Measurements from ENCODE around the gene FURIN. TPM values are rescaled to one million over a fixed set of nuclear protein-coding genes. Genes with fewer than 3 reads are reported as not detected.
"Not testable (repeated sequence)": the region's sequence is repeated elsewhere in the genome, so short reads cannot be mapped to it uniquely, and the experiment has no call there.

The FURIN gene
- polyA plus RNA-seq, 2 donors: 21.0 to 22.3 TPM

DNA sequence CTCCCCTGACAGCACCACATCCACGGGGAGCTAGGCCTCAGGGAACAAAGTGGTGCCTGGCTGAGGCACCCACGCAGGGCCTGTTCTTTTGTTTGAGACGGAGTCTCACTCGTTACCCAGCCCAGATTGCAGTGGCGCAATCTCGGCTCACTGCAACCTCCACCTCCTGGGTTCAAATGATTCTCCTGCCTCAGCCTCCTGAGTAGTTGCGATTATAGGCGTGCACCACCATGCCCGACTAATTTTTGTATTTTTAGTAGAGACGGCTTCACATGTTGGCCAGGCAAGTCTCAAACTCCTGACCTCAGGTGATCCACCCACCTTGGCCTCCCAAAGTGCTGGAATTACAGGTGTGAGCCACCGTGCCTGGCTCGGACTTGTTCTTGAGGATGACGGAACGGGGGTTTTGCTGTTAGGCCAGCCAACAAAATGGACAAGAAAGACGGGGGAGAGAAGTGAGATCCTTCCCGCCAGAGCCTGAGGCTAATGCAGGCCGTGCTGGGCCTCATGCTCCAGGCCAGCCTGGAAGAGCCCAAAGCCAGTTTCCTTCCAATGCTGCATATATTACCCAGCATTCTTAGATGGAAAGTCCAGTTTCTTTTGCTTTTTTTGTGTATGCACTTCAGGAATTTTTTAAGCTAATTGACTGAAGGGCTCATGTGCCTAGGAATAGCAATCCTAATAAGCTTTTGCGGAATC is 28.1 kb upstream of the FURIN start:
- Histone ChIP-seq H3K4me1 (ENCODE audit: control insufficient read depth in 2 of 2, insufficient read depth in 2 of 2, low read length in 1 of 2) (peaks cover 5 to 8% of the 10 kb centered on the region in 2 donors), H3K4me3 (ENCODE audit: low read depth in 1 of 2, low read length in 2 of 2) (peak overlapping the region in 1 of 2 donors; percentile 7), H3K36me3 (ENCODE audit: control insufficient read depth in 2 of 2, insufficient read depth in 2 of 2, low read length in 1 of 2) (no peaks in the 10 kb centered on the region), H3K9me3 (ENCODE audit: control insufficient read depth in 2 of 2, insufficient read depth in 1 of 2, low read depth in 1 of 2, low read length in 1 of 2) (no peaks in the 10 kb centered on the region), H3K27ac (ENCODE audit: low read depth in 2 of 2, low read length in 1 of 2) (peak overlapping the region in 1 of 2 donors; percentile 77), H3K27me3 (ENCODE audit: control insufficient read depth in 1 of 2, insufficient read depth in 2 of 2, low read length in 2 of 2) (no peaks in the 10 kb centered on the region)
- WGBS, 2 donors: 83 to 89% methylated on average over 18 of the region's 18 CpGs

DNA sequence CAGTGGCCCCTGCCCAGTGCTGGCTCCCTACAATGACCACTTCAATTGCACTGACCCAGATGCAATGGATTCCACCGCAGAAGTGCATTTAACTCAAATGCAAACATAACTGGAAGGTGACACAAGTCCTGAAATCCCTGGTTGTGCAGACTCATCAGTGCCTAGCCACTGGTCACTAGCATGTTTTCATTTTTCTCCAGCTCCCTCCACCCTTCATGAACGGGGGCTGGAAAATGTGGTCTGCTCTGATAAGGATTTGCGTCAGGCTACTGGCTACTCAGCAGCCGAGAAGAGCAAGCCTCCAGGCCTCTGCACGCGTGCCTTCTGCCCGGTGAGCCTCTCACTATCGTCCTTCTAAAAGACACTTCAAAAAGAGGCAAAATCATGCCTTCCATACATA is 27.4 kb upstream of the FURIN start:
- 87 to 94% methylated on average over 8 of the region's 8 CpGs for WGBS, 2 donors
- no peak overlapping the region for H3K27ac ChIP-seq (ENCODE audit: low read depth in 2 of 2, low read length in 1 of 2)

DNA sequence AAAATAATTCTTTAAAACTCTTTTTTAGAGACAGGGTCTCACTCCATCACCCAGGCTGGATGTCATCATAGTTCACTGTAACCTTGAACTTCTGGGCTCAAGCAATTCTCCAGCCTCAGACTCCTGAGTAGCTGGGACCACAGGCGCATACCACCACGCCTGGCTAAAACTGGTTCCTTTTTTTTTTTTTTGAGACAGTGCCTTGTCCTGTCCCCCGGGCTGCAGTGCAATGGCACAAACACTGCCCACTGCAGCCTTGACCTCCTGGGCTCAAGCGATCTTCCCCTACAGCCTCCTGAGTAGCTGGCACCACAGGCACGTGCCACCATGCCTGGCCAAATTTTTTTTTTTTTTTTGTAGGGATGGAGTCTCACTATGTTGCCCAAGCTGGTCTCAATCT is 23.7 kb upstream of the FURIN start:
- Histone ChIP-seq H3K9me3 (ENCODE audit: control insufficient read depth in 2 of 2, insufficient read depth in 1 of 2, low read depth in 1 of 2, low read length in 1 of 2) (no peaks in the 10 kb centered on the region), H3K4me3 (ENCODE audit: low read depth in 1 of 2, low read length in 2 of 2) (no peak overlapping the region), H3K27me3 (ENCODE audit: control insufficient read depth in 1 of 2, insufficient read depth in 2 of 2, low read length in 2 of 2) (no peaks in the 10 kb centered on the region), H3K4me1 (ENCODE audit: control insufficient read depth in 2 of 2, insufficient read depth in 2 of 2, low read length in 1 of 2) (peaks cover 2% of the 10 kb centered on the region in 2 donors), H3K36me3 (ENCODE audit: control insufficient read depth in 2 of 2, insufficient read depth in 2 of 2, low read length in 1 of 2) (no peaks in the 10 kb centered on the region), H3K27ac (ENCODE audit: low read depth in 2 of 2, low read length in 1 of 2) (no peak overlapping the region)
- 82 to 85% methylated on average over 5 of the region's 5 CpGs for WGBS, 2 donors

More for the DNA sequence above, 27.4 kb upstream of the FURIN start:
- Histone ChIP-seq H3K4me1 (ENCODE audit: control insufficient read depth in 2 of 2, insufficient read depth in 2 of 2, low read length in 1 of 2) (peaks cover 5 to 8% of the 10 kb centered on the region in 2 donors), H3K36me3 (ENCODE audit: control insufficient read depth in 2 of 2, insufficient read depth in 2 of 2, low read length in 1 of 2) (no peaks in the 10 kb centered on the region), H3K4me3 (ENCODE audit: low read depth in 1 of 2, low read length in 2 of 2) (no peak overlapping the region), H3K9me3 (ENCODE audit: control insufficient read depth in 2 of 2, insufficient read depth in 1 of 2, low read depth in 1 of 2, low read length in 1 of 2) (no peaks in the 10 kb centered on the region), H3K27me3 (ENCODE audit: control insufficient read depth in 1 of 2, insufficient read depth in 2 of 2, low read length in 2 of 2) (no peaks in the 10 kb centered on the region)

DNA sequence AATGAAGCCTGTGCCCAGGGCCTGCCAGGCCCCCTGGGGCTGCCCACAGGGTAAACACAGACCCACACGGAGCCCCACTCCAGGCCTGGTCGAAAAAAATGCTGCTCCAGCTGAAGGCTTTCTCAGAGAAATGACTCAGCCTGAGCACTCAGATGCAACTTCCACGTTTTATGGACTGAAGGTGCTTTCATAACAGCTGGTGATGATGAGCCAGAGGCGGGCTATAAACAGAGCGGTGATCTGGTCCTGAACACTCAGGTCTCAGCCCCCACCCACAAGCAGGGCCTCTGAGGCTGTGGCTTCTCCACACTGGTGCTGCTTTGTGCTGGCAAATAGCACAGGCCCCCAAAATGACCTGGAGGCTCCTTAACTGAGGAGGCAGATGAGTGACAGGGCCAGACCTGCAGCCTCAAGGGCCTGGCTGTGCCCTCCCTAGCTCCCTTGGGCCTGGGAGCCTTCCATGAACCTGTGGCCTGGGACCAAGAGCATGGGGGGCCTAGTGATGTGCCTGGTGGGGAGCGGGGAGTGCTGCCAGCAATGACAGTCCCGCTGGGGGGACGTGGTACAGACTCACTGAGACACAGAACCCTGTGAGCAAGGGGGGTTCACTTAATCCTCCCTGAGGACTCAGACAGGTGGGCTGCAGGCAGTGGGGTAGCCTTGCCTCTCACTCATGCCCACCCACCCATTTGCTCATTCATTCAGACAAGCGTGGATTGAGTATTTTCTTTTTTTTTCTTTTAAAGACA is 23.0 kb upstream of the FURIN start:
- WGBS, 2 donors: 66 to 75% methylated on average over 9 of the region's 9 CpGs
- Histone ChIP-seq H3K4me1 (ENCODE audit: control insufficient read depth in 2 of 2, insufficient read depth in 2 of 2, low read length in 1 of 2) (no peaks in the 10 kb centered on the region), H3K27me3 (ENCODE audit: control insufficient read depth in 1 of 2, insufficient read depth in 2 of 2, low read length in 2 of 2) (no peaks in the 10 kb centered on the region), H3K9me3 (ENCODE audit: control insufficient read depth in 2 of 2, insufficient read depth in 1 of 2, low read depth in 1 of 2, low read length in 1 of 2) (no peaks in the 10 kb centered on the region), H3K4me3 (ENCODE audit: low read depth in 1 of 2, low read length in 2 of 2) (no peak overlapping the region), H3K27ac (ENCODE audit: low read depth in 2 of 2, low read length in 1 of 2) (no peak overlapping the region), H3K36me3 (ENCODE audit: control insufficient read depth in 2 of 2, insufficient read depth in 2 of 2, low read length in 1 of 2) (no peaks in the 10 kb centered on the region)

DNA sequence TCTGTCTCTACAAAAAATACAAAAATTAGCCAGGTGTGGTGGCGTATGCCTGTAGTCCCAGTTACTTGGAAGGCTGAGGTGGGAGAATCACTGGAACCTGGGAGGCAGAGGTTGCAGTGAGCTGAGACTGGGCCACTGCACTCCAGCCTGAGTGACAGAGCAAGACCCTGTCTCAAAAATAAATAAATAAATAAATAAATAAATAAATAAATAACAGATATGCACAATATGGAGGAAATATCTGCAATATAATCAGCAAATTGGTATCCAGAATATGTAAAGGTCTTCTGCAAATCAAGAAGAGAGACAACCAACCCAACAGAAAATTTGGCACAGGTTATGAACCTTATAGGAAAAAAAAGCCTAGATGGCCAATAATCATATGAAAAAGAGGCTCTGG is 19.0 kb upstream of the FURIN start:
- H3K9me3 ChIP-seq (ENCODE audit: control insufficient read depth in 2 of 2, insufficient read depth in 1 of 2, low read depth in 1 of 2, low read length in 1 of 2); H3K4me1 ChIP-seq (ENCODE audit: control insufficient read depth in 2 of 2, insufficient read depth in 2 of 2, low read length in 1 of 2); H3K4me3 ChIP-seq (ENCODE audit: low read depth in 1 of 2, low read length in 2 of 2); H3K36me3 ChIP-seq (ENCODE audit: control insufficient read depth in 2 of 2, insufficient read depth in 2 of 2, low read length in 1 of 2); H3K27ac ChIP-seq (ENCODE audit: low read depth in 2 of 2, low read length in 1 of 2); H3K27me3 ChIP-seq (ENCODE audit: control insufficient read depth in 1 of 2, insufficient read depth in 2 of 2, low read length in 2 of 2): not testable (repeated sequence)
- 94 to 96% methylated on average over 1 of the region's 1 CpG for WGBS, 2 donors

DNA sequence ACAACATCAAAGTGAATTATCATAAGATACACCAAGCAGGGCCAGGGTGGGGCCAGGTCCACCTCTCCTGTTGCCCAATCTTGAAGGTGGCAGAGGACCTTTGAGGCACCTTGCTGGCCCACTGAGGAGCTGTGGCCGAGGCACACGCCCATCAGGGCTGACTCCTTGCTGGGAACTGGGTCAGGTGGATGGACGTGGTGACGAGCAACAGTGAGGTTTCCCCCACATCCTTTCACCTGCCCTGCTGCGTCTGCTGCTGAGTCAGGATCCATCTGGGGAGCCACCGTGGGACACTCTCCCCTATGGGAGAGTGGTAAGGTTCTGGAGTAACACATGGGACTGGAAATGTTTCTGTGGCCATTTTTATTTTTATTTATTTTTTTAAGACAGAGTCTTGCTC is 17.3 kb upstream of the FURIN start:
- H3K4me1 ChIP-seq (ENCODE audit: control insufficient read depth in 2 of 2, insufficient read depth in 2 of 2, low read length in 1 of 2): no peaks in the 10 kb centered on the region
- WGBS, 2 donors: 75 to 90% methylated on average over 6 of the region's 6 CpGs

DNA sequence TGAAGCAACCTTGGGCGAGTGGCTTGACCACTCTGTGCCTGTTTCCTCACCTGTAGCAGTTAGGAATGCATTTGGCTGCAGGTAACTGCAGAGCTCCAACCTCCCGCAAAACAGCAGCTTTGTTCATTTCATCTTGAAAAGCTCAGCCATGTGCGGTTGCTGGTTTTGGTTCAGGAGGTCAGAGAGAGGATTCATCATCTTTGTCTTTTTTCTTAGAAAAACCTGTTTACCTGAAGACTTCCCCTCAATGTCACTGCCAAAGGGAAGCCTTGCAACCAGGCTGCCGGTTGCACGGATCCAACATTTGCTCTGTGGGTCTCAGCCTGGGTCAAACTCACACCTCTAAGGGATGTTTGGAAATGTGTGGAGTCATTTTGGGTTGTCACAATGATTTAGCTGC is 16.4 kb upstream of the FURIN start:
- H3K27ac ChIP-seq (ENCODE audit: low read depth in 2 of 2, low read length in 1 of 2): no peak overlapping the region
- no peak overlapping the region for H3K4me3 ChIP-seq (ENCODE audit: low read depth in 1 of 2, low read length in 2 of 2)
- no peaks in the 10 kb centered on the region for H3K27me3 ChIP-seq (ENCODE audit: control insufficient read depth in 1 of 2, insufficient read depth in 2 of 2, low read length in 2 of 2)
- H3K4me1 ChIP-seq (ENCODE audit: control insufficient read depth in 2 of 2, insufficient read depth in 2 of 2, low read length in 1 of 2): no peaks in the 10 kb centered on the region
- H3K36me3 ChIP-seq (ENCODE audit: control insufficient read depth in 2 of 2, insufficient read depth in 2 of 2, low read length in 1 of 2): no peaks in the 10 kb centered on the region
- H3K9me3 ChIP-seq (ENCODE audit: control insufficient read depth in 2 of 2, insufficient read depth in 1 of 2, low read depth in 1 of 2, low read length in 1 of 2): no peaks in the 10 kb centered on the region
- 72 to 81% methylated on average over 5 of the region's 5 CpGs for WGBS, 2 donors

More for the DNA sequence above, 17.3 kb upstream of the FURIN start:
- no peak overlapping the region for H3K27ac ChIP-seq (ENCODE audit: low read depth in 2 of 2, low read length in 1 of 2)
- no peaks in the 10 kb centered on the region for H3K27me3 ChIP-seq (ENCODE audit: control insufficient read depth in 1 of 2, insufficient read depth in 2 of 2, low read length in 2 of 2)
- H3K36me3 ChIP-seq (ENCODE audit: control insufficient read depth in 2 of 2, insufficient read depth in 2 of 2, low read length in 1 of 2): no peaks in the 10 kb centered on the region
- H3K9me3 ChIP-seq (ENCODE audit: control insufficient read depth in 2 of 2, insufficient read depth in 1 of 2, low read depth in 1 of 2, low read length in 1 of 2): no peaks in the 10 kb centered on the region
- no peak overlapping the region for H3K4me3 ChIP-seq (ENCODE audit: low read depth in 1 of 2, low read length in 2 of 2)

DNA sequence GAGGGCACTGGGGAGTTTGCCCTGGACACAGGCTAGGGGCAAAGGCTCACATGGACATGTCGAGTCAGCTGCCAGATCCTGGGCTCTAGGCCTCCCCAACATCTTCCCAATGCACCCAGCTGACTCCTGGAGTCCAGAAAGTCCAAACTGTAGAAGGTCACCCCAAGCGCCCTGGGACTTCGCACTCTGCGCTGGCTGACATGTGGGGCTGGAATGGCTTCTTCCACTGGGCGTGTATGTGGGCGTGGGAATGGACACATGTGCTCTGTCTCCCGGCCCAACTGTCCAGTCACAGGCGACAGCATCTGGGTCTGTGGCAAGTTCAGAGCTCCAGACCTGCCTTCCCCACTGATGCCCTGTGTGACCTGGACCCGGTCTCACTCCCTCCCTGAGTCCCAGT is 13.2 kb upstream of the FURIN start:
- Histone ChIP-seq H3K36me3 (ENCODE audit: control insufficient read depth in 2 of 2, insufficient read depth in 2 of 2, low read length in 1 of 2) (no peaks in the 10 kb centered on the region), H3K9me3 (ENCODE audit: control insufficient read depth in 2 of 2, insufficient read depth in 1 of 2, low read depth in 1 of 2, low read length in 1 of 2) (no peaks in the 10 kb centered on the region), H3K27ac (ENCODE audit: low read depth in 2 of 2, low read length in 1 of 2) (no peak overlapping the region), H3K4me1 (ENCODE audit: control insufficient read depth in 2 of 2, insufficient read depth in 2 of 2, low read length in 1 of 2) (no peaks in the 10 kb centered on the region), H3K27me3 (ENCODE audit: control insufficient read depth in 1 of 2, insufficient read depth in 2 of 2, low read length in 2 of 2) (no peaks in the 10 kb centered on the region), H3K4me3 (ENCODE audit: low read depth in 1 of 2, low read length in 2 of 2) (no peak overlapping the region)
- 68 to 92% methylated on average over 9 of the region's 9 CpGs for WGBS, 2 donors

DNA sequence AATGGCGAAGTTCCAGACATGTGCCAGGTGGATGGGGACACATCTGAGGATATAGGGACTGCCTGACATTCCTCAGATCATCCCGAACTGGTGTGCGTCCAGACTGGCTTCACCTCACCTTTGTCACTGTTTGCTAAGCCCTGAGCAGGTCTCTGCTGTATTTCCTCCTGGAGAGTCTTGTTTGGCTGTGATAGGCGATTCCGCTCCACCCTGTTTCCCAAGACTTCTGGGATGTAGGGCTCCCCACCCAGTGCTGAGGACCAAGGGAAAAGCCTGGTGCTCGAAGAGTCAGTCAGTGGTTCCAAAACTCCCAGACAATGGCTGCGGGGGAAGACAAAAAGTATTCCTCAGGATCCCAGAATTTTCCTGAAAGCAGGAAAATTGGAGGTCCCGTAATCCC is 11.1 kb upstream of the FURIN start:
- Histone ChIP-seq H3K27ac (ENCODE audit: low read depth in 2 of 2, low read length in 1 of 2) (no peak overlapping the region), H3K4me1 (ENCODE audit: control insufficient read depth in 2 of 2, insufficient read depth in 2 of 2, low read length in 1 of 2) (no peaks in the 10 kb centered on the region), H3K27me3 (ENCODE audit: control insufficient read depth in 1 of 2, insufficient read depth in 2 of 2, low read length in 2 of 2) (no peaks in the 10 kb centered on the region), H3K4me3 (ENCODE audit: low read depth in 1 of 2, low read length in 2 of 2) (no peak overlapping the region), H3K9me3 (ENCODE audit: control insufficient read depth in 2 of 2, insufficient read depth in 1 of 2, low read depth in 1 of 2, low read length in 1 of 2) (no peaks in the 10 kb centered on the region), H3K36me3 (ENCODE audit: control insufficient read depth in 2 of 2, insufficient read depth in 2 of 2, low read length in 1 of 2) (no peaks in the 10 kb centered on the region)
- WGBS, 2 donors: 82 to 87% methylated on average over 8 of the region's 8 CpGs
